HG02763 (cell line): Measurements from ENCODE around the gene TRIM44.
A peak's percentile ranks its signal among the peaks of the same experiment; 100 is the strongest.
"Not testable (repeated sequence)": the region's sequence is repeated elsewhere in the genome, so short reads cannot be mapped to it uniquely, and the experiment has no call there.

ENCODE experiments used
- ATAC-seq: cut with Tn5 transposase; IDR thresholded peaks from one replicate; pipeline ENCODE4 v1.9.1; 2021; ENCODE audit warnings: mild to moderate bottlenecking, moderate library complexity; ENCODE audit not compliant: unreplicated experiment

Gene TRIM44

DNA sequence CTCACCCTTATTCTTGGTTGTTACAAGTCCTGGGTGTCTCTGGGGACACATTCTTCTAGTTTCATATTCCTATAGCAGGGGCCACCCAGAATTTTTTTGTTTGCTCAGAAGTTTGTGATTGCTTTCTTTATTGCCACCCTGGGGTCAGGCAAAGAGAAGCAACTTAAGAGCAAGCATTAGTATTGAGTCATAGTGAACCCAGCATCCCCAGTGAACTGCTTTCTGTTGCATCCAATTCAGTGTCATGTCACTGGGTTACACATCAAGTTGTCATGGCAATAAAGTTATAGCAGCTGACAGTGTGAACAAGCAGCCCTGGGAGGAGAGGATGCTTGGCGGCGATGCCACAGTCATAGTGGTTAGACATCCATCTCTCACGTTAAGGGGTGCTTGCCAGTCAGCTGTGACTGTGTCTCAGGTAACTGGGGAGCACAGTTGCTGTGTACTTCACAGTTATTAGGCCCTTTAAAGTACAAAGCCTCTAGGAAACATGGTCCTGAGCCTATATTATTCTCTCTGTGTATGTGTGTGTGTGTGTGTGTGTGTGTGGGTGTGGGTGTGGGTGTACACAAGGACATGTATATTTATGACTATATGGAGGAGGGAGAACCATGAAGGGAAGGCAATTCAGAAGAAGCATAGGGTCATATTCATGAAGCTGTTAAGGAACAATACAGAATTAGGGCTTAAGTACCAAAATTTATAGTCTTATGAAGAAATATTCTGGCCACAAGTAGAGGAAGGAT, 52.5 kb downstream of the TRIM44 start:
- ATAC-seq = peak; percentile 82

DNA sequence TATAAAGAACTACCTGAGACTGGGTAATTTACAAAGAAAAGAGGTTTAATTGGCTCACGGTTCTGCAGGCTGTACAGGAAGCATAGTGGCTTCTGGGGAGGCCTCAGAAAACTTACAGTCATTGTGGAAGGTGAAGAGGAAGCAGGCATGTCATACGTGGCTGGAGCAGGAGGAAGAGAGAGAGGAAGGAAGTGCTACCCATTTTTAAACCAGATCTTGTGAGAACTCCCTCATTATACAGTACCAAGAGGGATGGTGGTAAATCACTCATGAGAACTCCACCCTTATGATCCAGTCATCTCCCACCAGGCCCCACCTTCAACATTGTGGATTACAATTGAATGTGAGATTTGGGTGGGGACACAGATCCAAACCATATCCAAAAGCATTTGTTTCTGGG, 53.1 kb downstream of the TRIM44 start:
- not testable (repeated sequence) for ATAC-seq

DNA sequence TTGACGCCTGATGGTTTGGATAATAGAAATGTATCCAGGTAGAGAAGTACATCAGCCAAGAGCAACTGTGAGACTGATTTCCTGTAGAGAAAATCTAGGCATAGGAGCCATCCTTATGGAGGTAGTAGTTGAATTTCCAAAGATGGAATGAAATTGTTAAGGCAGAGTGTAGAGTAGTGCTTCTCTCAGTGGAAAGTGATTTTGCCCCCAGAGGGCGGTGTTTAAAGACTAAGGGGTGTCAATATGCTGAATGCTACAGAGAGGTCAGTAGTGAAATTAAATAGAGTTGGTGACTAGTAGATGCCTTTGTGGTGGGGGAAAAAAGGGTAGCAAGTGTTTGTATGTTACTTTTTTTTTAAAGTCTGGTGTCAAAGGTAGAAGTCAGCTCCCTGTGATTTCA, 54.5 kb downstream of the TRIM44 start:
- ATAC-seq = no peak

DNA sequence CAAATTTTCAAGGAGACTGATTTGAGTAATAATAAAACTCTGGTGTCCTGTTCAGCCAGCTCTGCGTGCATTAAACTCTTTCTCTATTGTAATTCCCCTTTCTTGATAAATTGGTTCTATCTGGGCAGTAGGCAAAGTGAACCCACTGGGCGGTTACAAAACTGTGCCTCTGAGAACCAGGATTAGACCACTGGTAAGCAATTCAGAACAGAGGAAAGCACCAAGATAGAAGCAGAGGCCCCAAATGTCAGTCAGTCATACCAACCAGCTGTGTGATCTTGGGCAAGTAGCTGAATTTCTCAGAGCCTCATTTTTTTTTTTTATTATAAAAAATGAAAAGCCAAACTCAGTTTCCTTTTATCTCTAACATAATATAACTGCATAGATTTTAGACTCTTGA, 54.9 kb downstream of the TRIM44 start:
- no peak for ATAC-seq

DNA sequence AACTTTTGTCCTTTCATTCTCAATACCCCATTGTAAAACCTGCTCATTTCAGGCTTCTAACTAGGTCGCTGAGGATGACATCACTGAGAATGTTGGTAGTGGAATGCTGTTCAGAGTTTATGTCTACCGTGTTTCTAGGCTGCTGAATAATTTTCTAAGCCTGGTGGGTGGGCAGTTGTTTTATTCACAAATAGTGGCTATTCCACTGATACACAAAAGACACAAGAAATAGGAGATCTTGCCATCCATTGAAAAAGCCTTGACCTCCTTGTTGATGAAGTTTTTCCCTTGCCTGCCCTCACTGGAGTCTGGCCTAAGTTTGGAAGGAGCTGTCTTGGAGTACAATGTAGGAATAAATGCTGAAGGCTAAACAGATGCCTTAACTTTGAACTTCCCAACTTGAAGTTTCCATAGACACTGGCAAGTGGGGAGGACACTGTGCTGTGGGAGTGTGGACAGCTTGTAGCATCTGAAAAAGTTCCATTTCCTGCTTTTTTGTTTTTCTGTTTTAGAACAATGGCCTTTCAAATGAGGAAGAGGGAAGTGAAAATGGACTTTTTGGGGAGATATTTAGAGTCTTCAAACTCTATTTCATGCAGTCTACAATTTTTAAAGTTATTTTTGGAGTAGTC, 59.2 kb downstream of the TRIM44 start:
- peak; percentile 49 for ATAC-seq

DNA sequence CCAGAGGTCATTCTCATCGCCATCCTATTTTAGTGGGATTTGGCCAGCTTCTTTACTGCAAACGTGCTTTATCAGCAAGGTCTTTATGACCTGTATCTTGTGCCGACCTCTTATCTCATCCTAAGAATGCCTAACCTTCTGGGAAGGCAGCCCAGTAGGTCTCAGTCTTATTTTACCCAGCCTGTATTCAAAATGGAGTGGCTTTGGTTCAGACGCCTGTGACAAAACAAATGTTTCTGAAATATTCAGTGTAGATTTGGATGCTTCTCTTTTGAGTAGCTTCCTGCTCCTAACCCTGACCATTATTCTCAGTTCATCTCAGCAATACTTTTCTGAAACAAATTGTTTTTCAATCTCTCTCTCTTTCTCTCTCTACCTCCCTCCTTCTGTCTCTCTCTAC, 60.1 kb downstream of the TRIM44 start:
- ATAC-seq = no peak

DNA sequence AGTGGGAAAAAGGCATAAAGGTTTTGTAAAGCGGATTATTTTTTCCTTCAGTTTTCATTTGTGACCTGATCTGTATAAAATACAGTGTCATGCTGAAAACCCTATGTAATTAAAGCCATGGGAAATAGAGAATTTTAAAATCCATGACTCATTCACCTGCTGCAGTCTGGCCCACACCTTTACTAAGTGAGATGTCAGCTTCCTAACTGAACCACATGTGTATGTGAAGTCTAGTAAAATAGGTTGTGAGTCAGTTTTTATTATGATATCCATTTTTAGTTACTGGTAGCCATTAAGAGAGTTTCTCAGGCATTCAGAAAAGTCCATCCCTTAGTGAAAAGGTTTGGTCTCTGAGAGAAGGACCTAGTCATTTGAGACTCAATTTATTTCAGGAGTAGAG, 60.9 kb downstream of the TRIM44 start:
- ATAC-seq = no peak

DNA sequence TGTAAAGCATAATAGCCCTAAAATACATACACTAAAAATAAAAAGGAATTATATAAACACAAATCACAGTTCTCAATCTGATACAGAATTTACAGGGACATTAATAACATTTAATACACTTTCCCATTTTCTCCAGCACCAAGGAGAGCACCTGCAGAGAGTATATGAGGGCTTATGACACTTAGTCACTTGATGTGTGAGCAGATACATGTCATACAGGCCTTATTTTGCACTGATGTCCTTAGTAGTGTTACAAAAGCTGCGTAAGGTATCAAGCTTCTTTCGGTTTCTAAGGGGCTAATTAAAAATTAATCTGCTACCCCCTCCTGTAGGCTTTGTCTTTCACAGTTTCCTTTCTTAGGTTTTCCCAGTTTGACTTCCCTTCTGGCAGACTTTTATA, 61.3 kb downstream of the TRIM44 start:
- ATAC-seq = no peak

DNA sequence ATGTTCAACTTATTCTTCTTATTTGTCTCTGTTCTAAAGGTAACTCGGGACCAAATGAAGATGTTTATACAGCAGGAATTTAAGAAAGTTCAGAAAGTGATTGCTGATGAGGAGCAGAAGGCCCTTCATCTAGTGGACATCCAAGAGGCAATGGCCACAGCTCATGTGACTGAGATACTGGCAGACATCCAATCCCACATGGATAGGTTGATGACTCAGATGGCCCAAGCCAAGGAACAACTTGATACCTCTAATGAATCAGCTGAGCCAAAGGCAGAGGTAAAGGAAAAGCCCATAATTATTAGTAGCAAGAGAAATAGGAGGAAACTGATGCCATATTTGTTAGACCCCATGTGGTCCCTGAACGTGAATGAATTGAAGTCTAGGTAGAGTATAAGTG, 63.3 kb downstream of the TRIM44 start:
- ATAC-seq = no peak

DNA sequence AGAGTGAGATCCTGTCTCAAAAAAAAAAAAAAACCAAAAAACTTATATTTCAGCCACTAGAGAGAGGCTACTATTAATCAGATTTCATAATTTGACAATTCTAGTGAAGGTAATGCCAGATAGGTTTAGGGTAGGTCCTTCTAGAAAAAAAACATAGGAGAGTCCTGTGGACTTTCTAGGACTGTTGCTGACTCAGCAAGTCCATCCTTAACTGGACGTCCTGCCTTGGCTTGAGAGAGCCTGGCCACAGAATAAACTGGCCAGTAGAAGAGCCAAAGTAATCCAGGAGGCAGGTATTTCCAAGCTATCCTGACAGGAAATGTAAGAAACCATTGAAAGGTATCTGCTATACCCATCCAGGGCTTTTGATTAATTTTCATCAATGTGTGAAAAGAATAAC, 64.6 kb downstream of the TRIM44 start:
- ATAC-seq = no peak

DNA sequence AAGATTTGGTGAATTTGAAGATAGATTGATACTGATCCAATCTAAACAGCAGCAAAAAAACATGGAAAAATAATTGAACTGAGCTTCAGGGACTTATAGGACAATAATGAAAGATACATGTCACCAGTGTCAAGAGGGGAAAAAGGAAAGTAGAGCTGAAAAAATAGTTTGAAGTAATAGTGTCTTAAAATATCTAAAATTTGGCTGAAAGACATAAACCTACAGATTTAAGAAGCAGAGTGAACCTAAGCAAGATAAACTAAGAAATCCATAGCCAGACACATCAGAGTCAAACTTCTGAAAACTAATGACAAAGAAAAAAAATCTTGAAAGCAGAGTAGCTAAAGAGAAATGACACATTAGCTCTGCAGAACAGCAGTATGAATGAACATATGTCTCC, 67.7 kb downstream of the TRIM44 start:
- no peak for ATAC-seq

DNA sequence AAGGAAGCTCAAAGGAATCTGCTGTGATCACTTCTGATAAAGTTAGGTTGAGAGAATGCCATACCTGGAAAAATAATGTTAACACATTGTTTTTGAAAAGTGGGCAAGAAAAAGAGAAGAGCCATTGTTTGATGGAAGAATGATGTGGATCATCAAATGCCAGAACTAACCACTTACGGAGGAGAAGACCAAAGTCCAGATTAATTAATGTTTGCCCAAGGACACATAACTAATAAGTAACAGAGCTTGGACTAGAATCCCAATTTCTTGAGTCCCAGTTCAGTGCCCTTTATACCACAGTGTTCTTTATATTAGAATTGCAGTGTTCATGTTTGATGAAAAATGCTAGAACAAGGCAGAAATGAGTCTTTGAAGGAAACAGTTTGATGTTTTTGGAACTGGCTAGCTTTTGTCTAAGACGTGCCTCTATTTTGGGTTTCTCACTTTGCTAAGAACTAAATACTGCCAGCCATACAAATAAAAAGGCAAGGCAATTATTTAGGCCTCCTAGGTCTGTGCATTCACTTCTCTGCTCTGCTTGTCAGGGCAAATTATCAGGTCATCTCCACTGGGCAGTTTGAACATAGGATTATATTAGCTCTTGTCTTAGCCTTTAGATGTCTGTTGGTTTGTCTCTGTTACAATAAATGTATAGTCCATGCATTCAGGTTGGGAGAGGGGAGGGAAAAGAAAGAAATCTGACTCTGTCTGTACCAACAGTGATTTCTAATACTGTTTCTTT, 72.3 kb downstream of the TRIM44 start:
- no peak for ATAC-seq

DNA sequence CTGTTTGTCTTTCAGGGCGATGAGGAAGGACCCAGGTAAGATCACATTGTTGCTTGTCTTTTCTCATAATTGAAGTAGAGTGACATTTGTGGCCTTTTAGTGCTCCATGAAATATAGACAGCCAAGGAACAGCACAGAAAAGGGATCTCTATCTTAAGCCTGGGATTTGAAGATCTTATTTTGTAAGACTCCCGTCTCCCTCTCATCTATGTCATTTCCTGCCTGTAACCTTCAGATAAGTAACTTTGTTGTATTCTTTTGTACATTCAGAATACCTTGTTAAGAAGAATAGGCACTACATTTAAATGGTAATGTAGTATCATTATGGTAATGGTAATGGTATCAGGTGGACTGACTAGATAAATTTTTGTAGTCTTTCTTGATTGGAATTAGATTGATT, 72.8 kb downstream of the TRIM44 start:
- ATAC-seq = no peak

DNA sequence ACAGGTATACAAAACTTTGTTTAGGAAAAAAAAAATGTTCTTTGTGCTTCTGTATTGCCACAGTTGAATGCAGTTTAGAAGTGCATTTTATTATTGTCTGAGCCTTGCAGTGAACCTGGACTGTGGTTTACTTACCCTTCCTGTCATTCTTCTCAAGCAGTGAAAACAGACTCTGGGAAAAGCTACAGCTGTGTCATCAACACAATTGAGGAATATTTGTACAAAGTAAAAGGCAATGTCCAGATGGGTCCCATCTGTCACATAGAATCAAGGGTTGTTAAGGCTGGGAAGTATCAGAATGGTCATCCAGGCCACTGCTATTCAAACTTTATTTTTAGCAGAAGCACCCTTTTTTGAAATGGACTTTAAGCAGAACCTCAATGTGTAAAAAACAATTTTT, 73.3 kb downstream of the TRIM44 start:
- no peak for ATAC-seq

DNA sequence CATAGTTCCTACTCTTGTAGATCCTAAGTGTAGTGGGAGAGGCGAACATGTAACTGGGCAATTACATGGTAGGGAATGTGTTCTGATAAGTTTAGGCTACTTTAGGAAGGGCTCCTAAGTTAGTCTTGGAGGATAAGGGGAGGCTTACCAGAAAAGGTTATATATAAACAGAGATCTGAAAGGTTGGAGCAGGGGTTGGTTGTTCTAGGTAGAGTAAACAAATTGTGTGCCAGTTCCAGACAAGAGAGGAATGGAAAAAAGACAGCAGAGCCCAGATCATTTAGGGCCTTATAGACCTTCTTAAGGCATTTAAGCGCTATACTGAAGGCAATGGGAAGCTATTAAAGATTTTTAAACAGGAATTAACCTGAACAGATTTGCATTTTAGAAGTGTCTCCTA, 74.4 kb downstream of the TRIM44 start:
- ATAC-seq = no peak

DNA sequence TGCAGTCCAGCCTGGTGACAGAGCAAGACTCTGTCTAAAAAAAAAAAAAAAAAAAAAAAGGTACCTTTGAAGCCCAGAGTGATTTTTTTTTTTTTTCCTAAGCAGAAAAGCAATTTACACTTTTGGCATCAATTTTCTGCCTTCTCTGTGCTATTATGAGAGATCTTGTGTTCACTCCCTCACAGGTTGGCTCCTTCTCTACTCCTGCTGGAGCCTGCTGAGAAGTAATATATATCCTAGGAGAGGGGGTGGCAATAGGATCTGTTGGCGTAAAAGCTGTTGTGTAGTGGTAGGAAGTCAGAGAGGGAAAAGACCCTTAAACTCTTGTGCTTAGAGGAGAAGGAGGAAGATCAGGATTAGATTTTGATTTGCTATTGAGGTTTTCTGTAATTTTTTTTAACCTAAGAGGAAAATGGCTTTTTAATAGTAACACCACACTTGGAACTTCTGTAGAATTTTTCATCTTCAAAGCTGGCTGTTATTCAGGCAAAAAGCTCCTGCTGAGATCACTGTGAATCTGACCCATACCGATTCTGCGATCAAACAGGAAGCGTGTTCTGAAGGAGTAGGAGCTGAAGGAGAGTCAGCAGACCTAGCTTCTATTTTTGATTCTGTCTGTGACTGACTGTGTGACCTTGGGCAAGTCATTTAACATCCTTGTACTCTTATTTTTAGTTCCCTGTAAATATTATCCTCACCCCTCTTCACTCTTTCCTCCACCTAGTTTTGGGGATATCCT, 77.7 kb downstream of the TRIM44 start:
- no peak for ATAC-seq

DNA sequence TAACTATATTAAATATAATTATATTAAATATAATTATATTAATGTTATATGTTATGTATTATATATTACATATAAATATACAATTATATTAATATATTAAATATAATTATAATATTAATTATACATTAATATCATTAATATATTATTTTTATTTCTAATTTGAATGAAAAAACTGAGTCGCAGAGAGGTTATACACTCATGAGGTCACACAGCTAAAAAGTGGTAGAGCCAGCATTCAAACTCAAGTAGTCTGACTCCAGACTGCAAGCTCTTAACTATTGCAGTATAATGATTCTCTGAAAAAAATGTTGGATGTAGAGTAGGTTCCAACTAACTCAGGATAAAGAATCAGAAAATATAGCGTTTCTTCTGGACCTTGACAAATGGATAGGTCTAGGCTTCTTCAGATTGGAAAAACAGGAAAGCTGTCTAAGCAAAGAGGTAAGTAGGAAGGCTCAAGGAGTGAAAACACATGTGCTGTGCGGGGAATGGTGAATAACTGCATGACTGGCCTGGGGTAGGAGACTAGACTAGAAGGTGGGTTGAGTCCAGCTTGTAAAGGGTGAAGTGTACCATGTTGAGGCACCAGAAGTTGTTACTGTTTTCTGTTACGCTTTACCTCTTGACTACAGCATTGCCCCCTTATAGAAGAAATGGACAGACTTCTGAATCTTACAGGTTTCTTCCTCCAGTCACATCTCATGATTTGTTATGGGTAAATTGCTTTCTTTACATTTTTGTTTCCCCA, 80.3 kb downstream of the TRIM44 start:
- no peak for ATAC-seq

DNA sequence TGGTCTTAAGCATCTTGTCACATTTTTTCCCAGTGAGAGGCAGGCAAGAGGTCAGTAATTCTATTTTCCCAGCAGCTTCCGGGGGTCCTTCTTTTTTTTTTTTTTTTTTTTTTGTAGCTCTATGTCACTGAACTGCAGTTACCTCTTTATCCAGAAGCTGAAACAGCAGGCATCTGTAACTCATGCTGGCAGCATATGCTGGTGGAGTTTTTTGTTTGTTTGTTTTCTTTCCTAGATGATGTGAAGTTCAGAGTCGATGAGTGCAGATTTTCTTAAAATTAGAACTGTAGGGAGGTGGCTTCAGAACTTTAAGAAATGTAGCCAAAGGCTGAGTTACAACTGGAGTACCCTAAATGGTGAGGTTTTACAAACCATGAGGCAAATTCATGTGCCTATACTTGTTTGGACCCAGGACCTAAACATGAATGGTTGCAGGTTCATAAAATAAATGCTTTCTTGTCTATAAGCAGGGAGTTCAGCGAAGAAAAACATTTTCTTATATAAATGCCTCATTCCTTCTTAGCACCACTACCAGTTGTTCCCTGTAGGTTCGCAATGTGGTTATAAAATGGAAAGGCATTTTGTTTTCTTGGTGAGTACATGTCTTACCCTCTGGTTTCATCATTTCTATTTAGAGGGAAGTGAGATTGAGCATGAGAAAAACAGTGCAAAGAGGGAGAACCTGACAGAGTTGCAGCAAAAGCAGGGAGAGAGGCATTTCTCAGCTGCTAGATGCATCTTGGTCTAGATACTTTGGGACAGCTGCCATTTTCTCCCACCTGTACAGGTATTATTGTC, 84.0 kb downstream of the TRIM44 start:
- ATAC-seq = no peak

DNA sequence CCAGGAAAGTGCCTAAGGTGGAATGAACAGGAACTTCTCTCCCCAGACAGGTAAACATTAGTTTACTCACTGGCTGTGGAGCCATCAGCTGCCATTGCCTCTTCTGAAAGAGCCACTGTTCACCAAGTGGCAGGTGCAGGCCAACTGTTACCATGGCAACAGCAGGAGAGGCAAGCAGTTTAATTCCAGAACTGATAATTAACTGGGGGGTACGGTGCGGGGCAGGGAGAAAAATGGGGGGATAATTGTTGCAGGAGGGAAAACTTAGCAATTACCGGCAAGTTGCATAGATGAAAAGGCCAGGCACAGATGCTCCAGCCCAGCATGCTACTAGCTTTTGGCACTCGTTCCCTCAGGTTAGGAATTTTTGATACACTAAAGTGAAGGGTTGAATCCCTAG, 85.1 kb downstream of the TRIM44 start:
- ATAC-seq = no peak

DNA sequence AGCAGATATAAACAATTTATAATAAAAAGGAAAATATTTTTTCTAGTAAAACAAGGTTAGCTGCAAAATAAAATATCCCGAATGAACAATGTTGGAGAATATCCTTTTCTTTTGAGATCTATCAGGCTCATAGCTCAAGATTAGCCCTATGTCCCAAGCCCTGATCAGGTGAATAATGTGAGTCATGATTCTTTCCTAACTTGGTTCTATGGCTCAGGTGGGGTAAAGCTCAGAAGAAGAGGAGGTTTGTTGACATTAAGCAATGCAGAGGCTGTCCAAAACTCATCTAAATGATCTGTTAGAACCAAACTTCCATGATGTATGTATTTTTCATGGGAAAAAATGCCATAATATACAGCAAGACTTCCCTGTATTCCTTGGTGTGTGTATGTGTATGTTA, 86.1 kb downstream of the TRIM44 start:
- ATAC-seq = no peak
